ENCODE results near the gene ZCCHC14. TPM values are rescaled to one million over a fixed set of nuclear protein-coding genes. Genes with fewer than 3 reads are reported as not detected.

The ZCCHC14 gene
- polyA plus RNA-seq, 1 donor (not counting 4 experiments of a cell fraction or from before 2014, with no cell fraction given), result 3.6 TPM

GRCh38 chr16:87418216-87418615 lies 74.6 kb downstream of the ZCCHC14 start:
- Histone ChIP-seq H3K27me3 (ENCODE audit: control insufficient read depth, extremely low read depth, insufficient read depth, low read length) (no peaks in the 10 kb centered on the region), H3K27ac (ENCODE audit: control insufficient read depth, insufficient read depth, low read length) (no peak overlapping the region), H4K20me1 (ENCODE audit: control insufficient read depth, extremely low read depth, insufficient read depth, low read length) (no peaks in the 10 kb centered on the region), H3K9ac (ENCODE audit: control insufficient read depth, extremely low read depth, insufficient read depth, low read length) (no peak overlapping the region), H3K9me3 (ENCODE audit: control insufficient read depth, low read depth, low read length) (no peaks in the 10 kb centered on the region), H3K36me3 (ENCODE audit: control insufficient read depth in 2 of 2, extremely low read depth in 1 of 2, insufficient read depth in 2 of 2, low read length in 2 of 2) (peaks cover 16 to 18% of the 10 kb centered on the region in 2 experiments), H3K4me3 (ENCODE audit: control insufficient read depth in 2 of 3, extremely low read depth in 1 of 3, insufficient read depth in 2 of 3, low read depth in 1 of 3, low read length in 3 of 3) (no peak overlapping the region), H3K4me1 (ENCODE audit: control insufficient read depth, extremely low read depth, insufficient read depth, low read length) (no peaks in the 10 kb centered on the region), H3K9me1 (ENCODE audit: control insufficient read depth, extremely low read depth, insufficient read depth, low read length) (no peaks in the 10 kb centered on the region), H3K4me2 (ENCODE audit: control insufficient read depth, extremely low read depth, insufficient read depth, low read depth, low read length) (no peak overlapping the region), H2AFZ (ENCODE audit: control insufficient read depth, low read length) (no peak overlapping the region), H3K79me2 (ENCODE audit: control insufficient read depth, insufficient read depth, low read length) (no peaks in the 10 kb centered on the region)
- FAIRE-seq, result no peak
- dilution Hi-C loops (cut with MboI; ENCODE audit: extremely low pct_ligation_motif_present, low sequenced_read_pairs), result no loop called here
- TF ChIP-seq EZH2 (IDR thresholded peaks at IDR 0.05; ENCODE audit: low read length), result no peak
- TF ChIP-seq CTCF (optimal IDR thresholded peaks at IDR 0.05 in 1 of 3, IDR thresholded peaks at IDR 0.05 in 1 of 3, conservative IDR thresholded peaks at IDR 0.05 in 1 of 3; ENCODE audit: extremely low read depth in 1 of 3, insufficient read depth in 2 of 3, low read length in 3 of 3), result no peak
- no peak for DNase-seq (ENCODE audit: low read depth, low spot score)

- Histone ChIP-seq H3K79me2 (ENCODE audit: control insufficient read depth, insufficient read depth, low read length) (no peaks in the 10 kb centered on the region), H3K9me1 (ENCODE audit: control insufficient read depth, extremely low read depth, insufficient read depth, low read length) (no peaks in the 10 kb centered on the region), H3K9ac (ENCODE audit: control insufficient read depth, extremely low read depth, insufficient read depth, low read length) (no peak overlapping the region), H3K4me3 (ENCODE audit: control insufficient read depth in 2 of 3, extremely low read depth in 1 of 3, insufficient read depth in 2 of 3, low read depth in 1 of 3, low read length in 3 of 3) (no peak overlapping the region), H3K36me3 (ENCODE audit: control insufficient read depth in 2 of 2, extremely low read depth in 1 of 2, insufficient read depth in 2 of 2, low read length in 2 of 2) (peaks cover 10 to 22% of the 10 kb centered on the region in 2 experiments), H4K20me1 (ENCODE audit: control insufficient read depth, extremely low read depth, insufficient read depth, low read length) (no peaks in the 10 kb centered on the region), H3K4me2 (ENCODE audit: control insufficient read depth, extremely low read depth, insufficient read depth, low read depth, low read length) (no peak overlapping the region), H3K9me3 (ENCODE audit: control insufficient read depth, low read depth, low read length) (no peaks in the 10 kb centered on the region), H3K27me3 (ENCODE audit: control insufficient read depth, extremely low read depth, insufficient read depth, low read length) (no peaks in the 10 kb centered on the region), H3K4me1 (ENCODE audit: control insufficient read depth, extremely low read depth, insufficient read depth, low read length) (no peaks in the 10 kb centered on the region), H2AFZ (ENCODE audit: control insufficient read depth, low read length) (no peak overlapping the region), H3K27ac (ENCODE audit: control insufficient read depth, insufficient read depth, low read length) (no peak overlapping the region)
- dilution Hi-C loops (cut with MboI; ENCODE audit: extremely low pct_ligation_motif_present, low sequenced_read_pairs), result no loop called here
- no peak for FAIRE-seq
- DNase-seq (ENCODE audit: low read depth, low spot score), result no peak
- TF ChIP-seq CTCF (optimal IDR thresholded peaks at IDR 0.05 in 1 of 3, IDR thresholded peaks at IDR 0.05 in 1 of 3, conservative IDR thresholded peaks at IDR 0.05 in 1 of 3; ENCODE audit: extremely low read depth in 1 of 3, insufficient read depth in 2 of 3, low read length in 3 of 3) (no peak), EZH2 (IDR thresholded peaks at IDR 0.05; ENCODE audit: low read length) (no peak)
These were observed 75.3 kb downstream of the ZCCHC14 start for GRCh38 chr16:87417528-87417910.

Measured in keratinocyte (primary cell).